SK-N-SH (cell line): Measurements from ENCODE around the gene ATG2B. TPM values are rescaled to one million over a fixed set of nuclear protein-coding genes. Genes with fewer than 3 reads are reported as not detected.

Experiments
- CTCF ChIA-PET: fragments of 300-600, 350-600 bp; formaldehyde crosslinking; extraction: SDS; loops from one replicate; lab custom pipeline; 2021; lab: Yijun Ruan, JAX
- POLR2A ChIA-PET: fragments of 350-600 bp; sonication (Branson Sonifier 250); formaldehyde crosslinking; extraction: SDS; loops from one replicate; lab custom pipeline; 2020; ENCODE audit warnings: antibody characterized with exemption, inconsistent platforms; lab: Yijun Ruan, JAX
- DNase-seq: peaks from one replicate; pipeline ENCODE4 v3.0.0; 2012
- H2AFZ ChIP-seq: fragments of 200-600 bp; sonication (generic); 2 replicates; pipeline ENCODE4 v1.8.1; 2016; ENCODE audit warnings: antibody characterized with exemption, mild to moderate bottlenecking, low read depth
- H3F3A ChIP-seq: fragments of 200-600 bp; sonication (generic); replicated peaks from 2 replicates; pipeline ENCODE3; 2016; ENCODE audit warnings: antibody characterized with exemption, mild to moderate bottlenecking; ENCODE audit not compliant: insufficient read depth
- H3K27ac ChIP-seq, 2 experiments: fragments of 200-500 bp in 1 of 2; fragments of 200-600 bp in 1 of 2; sonication (Bioruptor generic) in 1 of 2; sonication (generic), shearing (Covaris generic) in 1 of 2; 2 replicates each; pipeline versions ENCODE4 v1.5.1 to v1.6.1; 2014 to 2016; ENCODE audit warnings: low read depth in 2 of 2, inconsistent platforms in 1 of 2, low read length in 1 of 2, mild to moderate bottlenecking in 1 of 2, mixed read lengths in 1 of 2
- H3K27me3 ChIP-seq: fragments of 200-600 bp; sonication (generic), shearing (Covaris generic); 2 replicates; pipeline ENCODE4 v1.6.1; 2016; ENCODE audit warnings: mixed run types; ENCODE audit not compliant: insufficient read depth
- H3K36me3 ChIP-seq, 2 experiments: fragments of 200-500 bp in 1 of 2; fragments of 200-600 bp in 1 of 2; sonication (Bioruptor generic) in 1 of 2; sonication (generic) in 1 of 2; replicated peaks in 1 of 2; 2 replicates each; pipeline versions ENCODE3 to v1.5.1; 2014 to 2016; ENCODE audit warnings: low read length in 1 of 2, mild to moderate bottlenecking in 1 of 2; ENCODE audit not compliant: insufficient read depth in 2 of 2, control insufficient read depth in 1 of 2
- H3K4me1 ChIP-seq, 2 experiments: fragments of 200-500 bp in 1 of 2; fragments of 200-600 bp in 1 of 2; sonication (Bioruptor generic) in 1 of 2; sonication (generic), shearing (Covaris generic) in 1 of 2; 2 replicates each; pipeline versions ENCODE4 v1.5.1 to v1.6.1; 2014 to 2016; ENCODE audit warnings: low read depth in 1 of 2, low read length in 1 of 2, mixed run types in 1 of 2; ENCODE audit not compliant: insufficient read depth in 2 of 2, control insufficient read depth in 1 of 2
- H3K4me2 ChIP-seq: fragments of 200-600 bp; sonication (generic), shearing (Covaris generic); 2 replicates; pipeline ENCODE4 v1.6.1; 2017; ENCODE audit warnings: mixed run types
- H3K4me3 ChIP-seq, 2 experiments: fragments of 200-500 bp in 1 of 2; fragments of 200-600 bp in 1 of 2; sonication (Bioruptor generic) in 1 of 2; sonication (generic), shearing (Covaris generic) in 1 of 2; 2 replicates each; pipeline versions ENCODE4 v1.5.1 to v1.8.1; 2014 to 2016; ENCODE audit warnings: low read depth in 2 of 2, inconsistent platforms in 1 of 2, low read length in 1 of 2, mild to moderate bottlenecking in 1 of 2, mixed read lengths in 1 of 2, moderate library complexity in 1 of 2
- H3K79me2 ChIP-seq: fragments of 200-600 bp; sonication (generic); 2 replicates; pipeline ENCODE4 v1.8.1; 2017; ENCODE audit warnings: mild to moderate bottlenecking; ENCODE audit not compliant: insufficient read depth
- H3K9ac ChIP-seq: fragments of 200-600 bp; sonication (generic); 2 replicates; pipeline ENCODE4 v1.6.1; 2017; ENCODE audit warnings: mixed run types
- H3K9me2 ChIP-seq: fragments of 200-600 bp; sonication (generic); 2 replicates; pipeline ENCODE4 v1.6.1; 2017; ENCODE audit warnings: mixed run types
- H3K9me3 ChIP-seq: fragments of 200-600 bp; sonication (generic); 2 replicates; pipeline ENCODE4 v1.6.1; 2017; ENCODE audit warnings: mixed run types, mild to moderate bottlenecking, moderate library complexity
- H4K20me1 ChIP-seq: fragments of 200-600 bp; sonication (generic); 2 replicates; pipeline ENCODE4 v1.6.1; 2017; ENCODE audit warnings: mild to moderate bottlenecking, mixed run types; ENCODE audit not compliant: insufficient read depth
- EP300 ChIP-seq, 2 experiments: IDR thresholded peaks; 2 replicates each; pipeline versions ENCODE4 v1.4.0 to v1.6.1; 2012; ENCODE audit warnings: borderline replicate concordance in 1 of 2, low read depth in 1 of 2, low read length in 1 of 2
- EZH2phosphoT487 ChIP-seq: fragments of 200-600 bp; sonication (generic); IDR thresholded peaks from 2 replicates; pipeline ENCODE4 v1.6.1; 2017; ENCODE audit warnings: low read depth, mixed run types, mild to moderate bottlenecking, antibody characterized with exemption, moderate library complexity, borderline replicate concordance
- FOSL2 ChIP-seq: IDR thresholded peaks from 2 replicates; pipeline ENCODE4 v1.4.0; 2012; ENCODE audit warnings: low read depth, mild to moderate bottlenecking, moderate library complexity, borderline replicate concordance
- FOXM1 ChIP-seq: IDR thresholded peaks from 2 replicates; pipeline ENCODE4 v1.4.0; 2012; ENCODE audit warnings: low read depth, mild to moderate bottlenecking
- JUND ChIP-seq: IDR thresholded peaks from 2 replicates; pipeline ENCODE4 v1.4.0; 2012
- MAX ChIP-seq: IDR thresholded peaks from 2 replicates; pipeline ENCODE4 v1.4.0; 2012; ENCODE audit warnings: low read depth
- MEF2A ChIP-seq: IDR thresholded peaks from 2 replicates; pipeline ENCODE4 v1.4.0; 2012; ENCODE audit warnings: low read depth, borderline replicate concordance
- MXI1 ChIP-seq: IDR thresholded peaks from 2 replicates; pipeline ENCODE4 v1.6.1; 2012; ENCODE audit warnings: mild to moderate bottlenecking, low read depth, low read length, improper control_type of control experiment
- NFIC ChIP-seq: IDR thresholded peaks from 2 replicates; pipeline ENCODE4 v1.4.0; 2012; ENCODE audit warnings: borderline replicate concordance
- PBX3 ChIP-seq: IDR thresholded peaks from 2 replicates; pipeline ENCODE4; 2012
- POLR2AphosphoS5 ChIP-seq: IDR thresholded peaks from 2 replicates; pipeline ENCODE4 v1.6.1; 2012; ENCODE audit warnings: low read depth, low read length
- RXRA ChIP-seq: IDR thresholded peaks from 2 replicates; pipeline ENCODE4 v1.4.0; 2012; ENCODE audit warnings: low read depth, mild to moderate bottlenecking, borderline replicate concordance
- TAF1 ChIP-seq: IDR thresholded peaks from 2 replicates; pipeline ENCODE4 v1.6.1; 2012; ENCODE audit warnings: low read depth, mild to moderate bottlenecking, low read length, moderate library complexity, borderline replicate concordance
- TCF12 ChIP-seq: IDR thresholded peaks from 2 replicates; pipeline ENCODE4 v1.4.0; 2012
- TEAD4 ChIP-seq: IDR thresholded peaks from 2 replicates; pipeline ENCODE4 v1.4.0; 2012; ENCODE audit warnings: mild to moderate bottlenecking, borderline replicate concordance; ENCODE audit not compliant: insufficient read depth
- USF1 ChIP-seq: IDR thresholded peaks from 2 replicates; pipeline ENCODE4 v1.4.0; 2012; ENCODE audit warnings: low read depth, borderline replicate concordance
- ZBTB33 ChIP-seq: IDR thresholded peaks from 2 replicates; pipeline ENCODE4 v1.4.0; 2012; ENCODE audit warnings: low read depth, borderline replicate concordance
- WGBS: methylation state at CpG from one replicate; pipeline ENCODE4 v1.1.6; 2017; ENCODE audit warnings: low lambda C conversion rate; 5-methylcytosine and 5-hydroxymethylcytosine counted together
- polyA plus RNA-seq, 3 experiments: library from polyadenylated mRNA; depleted of rRNA; stranded (reverse); fragments of >200 nt; gene quantifications; 2 replicates each; pipeline ENCODE4 v1.2.3, GENCODE V29; 2012

ATG2B gene
- polyA plus RNA-seq, 1 of the 3 experiments (the other 2 are of a cell fraction): 5.8 TPM

GRCh38 chr14:96249029-96249428, 114.1 kb downstream of the ATG2B start:
- CTCF ChIA-PET: no interaction called here
- Histone ChIP-seq H3K4me1 (peaks cover 9 to 31% of the 10 kb centered on the region in 2 experiments; a peak in 3 of 4 replicates), H3K9me3 (no peaks in the 10 kb centered on the region), H3K27ac (peak overlapping the region in 1 of 2 experiments; percentile 95; a peak in 2 of 4 replicates), H3K4me2 (peak overlapping the region; percentile 14; the same call in 1 of the 2 replicates), H3K79me2 (no peaks in the 10 kb centered on the region), H3K9ac (peak overlapping the region; percentile 21; the same call in 1 of the 2 replicates), H3K9me2 (no peaks in the 10 kb centered on the region), H3K27me3 (no peaks in the 10 kb centered on the region), H3K4me3 (no peak overlapping the region), H2AFZ (no peak overlapping the region; the same call in none of the 2 replicates), H3K36me3 (no peaks in the 10 kb centered on the region), H3F3A (peaks cover 33% of the 10 kb centered on the region), H4K20me1 (no peaks in the 10 kb centered on the region)
- POLR2A ChIA-PET: no interaction called here
- WGBS: 16% methylated on average over 5 of the region's 5 CpGs
- TF ChIP-seq ZBTB33 (no peak), FOSL2 (peak; percentile 73; the same call in 1 of the 2 replicates), TEAD4 (0 out of 2 replicates have a peak, but pooled peaks have one; percentile 24), USF1 (0 out of 2 replicates have a peak, but pooled peaks have one; percentile 41), TAF1 (no peak), MAX (peak; percentile 87), JUND (peak; percentile 84), POLR2AphosphoS5 (peak; percentile 58; the same call in 1 of the 2 replicates), TCF12 (peak; percentile 93), PBX3 (peak; percentile 82), EP300 (IDR thresholded peaks at IDR 0.05; ENCODE audit: borderline replicate concordance in 1 of 2, low read depth in 1 of 2, low read length in 1 of 2) (peak; percentile 14 to 86; a peak in 3 of 4 replicates), NFIC (peak; percentile 75), MEF2A (0 out of 2 replicates have a peak, but pooled peaks have one; percentile 23), EZH2phosphoT487 (no peak), MXI1 (no peak), FOXM1 (peak; percentile 75; the same call in 1 of the 2 replicates), RXRA (peak; percentile 79; the same call in 1 of the 2 replicates)
- no peak for DNase-seq
